ENCODE results near the gene KYAT1. TPM values are rescaled to one million over a fixed set of nuclear protein-coding genes. Genes with fewer than 3 reads are reported as not detected.
"Not testable (repeated sequence)": the region's sequence is repeated elsewhere in the genome, so short reads cannot be mapped to it uniquely, and the experiment has no call there.

KYAT1 gene
- total and polyA plus RNA-seq, 8 donors: 0.58 to 25.7 (median 5.7) TPM

DNA sequence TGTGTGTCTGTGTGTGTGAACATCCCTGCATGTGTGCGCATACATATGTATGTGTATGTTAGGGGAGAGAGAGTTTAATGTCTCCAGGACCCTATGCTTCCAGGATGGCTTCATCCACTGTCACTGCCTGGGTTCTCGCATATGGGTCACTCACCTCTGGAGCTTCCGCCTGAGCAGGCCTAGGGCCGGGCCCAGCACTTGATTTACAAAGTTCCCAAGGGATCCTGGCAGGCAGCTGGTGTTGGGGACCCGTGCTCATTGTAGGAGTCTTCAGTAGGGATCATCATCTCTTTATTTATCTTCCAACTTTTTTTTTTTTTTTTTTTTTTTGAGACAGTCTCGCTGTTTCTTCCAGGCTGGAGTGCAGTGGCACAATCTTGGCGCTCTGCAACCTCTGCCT is 81.7 kb downstream of the KYAT1 start:
- no peaks in the 10 kb centered on the region for H3K4me1 ChIP-seq
- H3K36me3 ChIP-seq: peaks cover 31 to 98% (median 96%) of the 10 kb centered on the region in 4 donors
- H3K27me3 ChIP-seq: no peaks in the 10 kb centered on the region
- TF ChIP-seq EP300 (IDR thresholded peaks at IDR 0.05) (no peak), POLR2AphosphoS5 (IDR thresholded peaks at IDR 0.05) (no peak), POLR2A (IDR thresholded peaks at IDR 0.05) (no peak)
- TF ChIP-seq, protein P1, sequence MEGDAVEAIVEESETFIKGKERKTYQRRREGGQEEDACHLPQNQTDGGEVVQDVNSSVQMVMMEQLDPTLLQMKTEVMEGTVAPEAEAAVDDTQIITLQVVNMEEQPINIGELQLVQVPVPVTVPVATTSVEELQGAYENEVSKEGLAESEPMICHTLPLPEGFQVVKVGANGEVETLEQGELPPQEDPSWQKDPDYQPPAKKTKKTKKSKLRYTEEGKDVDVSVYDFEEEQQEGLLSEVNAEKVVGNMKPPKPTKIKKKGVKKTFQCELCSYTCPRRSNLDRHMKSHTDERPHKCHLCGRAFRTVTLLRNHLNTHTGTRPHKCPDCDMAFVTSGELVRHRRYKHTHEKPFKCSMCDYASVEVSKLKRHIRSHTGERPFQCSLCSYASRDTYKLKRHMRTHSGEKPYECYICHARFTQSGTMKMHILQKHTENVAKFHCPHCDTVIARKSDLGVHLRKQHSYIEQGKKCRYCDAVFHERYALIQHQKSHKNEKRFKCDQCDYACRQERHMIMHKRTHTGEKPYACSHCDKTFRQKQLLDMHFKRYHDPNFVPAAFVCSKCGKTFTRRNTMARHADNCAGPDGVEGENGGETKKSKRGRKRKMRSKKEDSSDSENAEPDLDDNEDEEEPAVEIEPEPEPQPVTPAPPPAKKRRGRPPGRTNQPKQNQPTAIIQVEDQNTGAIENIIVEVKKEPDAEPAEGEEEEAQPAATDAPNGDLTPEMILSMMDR (IDR thresholded peaks at IDR 0.05): no peak
- intact Hi-C loops (cut with DNase I; ENCODE audit: low total_unique reads): no loop called here
- no peak overlapping the region for H3K4me3 ChIP-seq
- H3K9me3 ChIP-seq: no peaks in the 10 kb centered on the region
- DNase-seq: no peak
- no peak overlapping the region for H3K27ac ChIP-seq
- 89 to 96% (median 93%) methylated on average over 7 of the region's 7 CpGs for WGBS, 5 donors

DNA sequence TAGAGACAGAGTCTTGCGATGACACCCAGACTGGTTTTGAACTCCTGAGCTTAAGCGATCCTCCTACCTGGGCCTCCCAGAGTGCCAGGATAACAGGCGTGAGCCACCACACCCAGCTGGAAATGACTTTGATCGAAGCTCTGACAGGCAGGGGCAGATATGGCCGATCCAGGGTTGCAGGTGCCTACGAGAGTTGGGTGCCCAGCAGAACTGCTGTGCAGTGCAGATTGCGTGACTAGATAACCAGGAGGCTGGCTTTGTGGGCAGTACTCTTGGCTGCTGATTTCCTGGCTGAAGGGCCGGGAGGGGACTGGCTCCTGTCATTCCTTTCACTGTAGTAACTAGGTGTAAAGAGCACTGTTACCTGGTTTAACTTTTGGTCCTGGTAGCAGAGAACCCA is 82.9 kb downstream of the KYAT1 start:
- Histone ChIP-seq H3K27me3 (no peaks in the 10 kb centered on the region), H3K4me3 (no peak overlapping the region), H3K9me3 (no peaks in the 10 kb centered on the region), H3K27ac (no peak overlapping the region), H3K36me3 (peaks cover 32 to 98% (median 96%) of the 10 kb centered on the region in 4 donors), H3K4me1 (peaks cover 0 to 3% (median 0%) of the 10 kb centered on the region in 4 donors)
- intact Hi-C loops (cut with DNase I; ENCODE audit: low total_unique reads): no loop called here
- TF ChIP-seq, protein P1 (IDR thresholded peaks at IDR 0.05): no peak
- TF ChIP-seq EP300 (IDR thresholded peaks at IDR 0.05): no peak
- TF ChIP-seq POLR2A (IDR thresholded peaks at IDR 0.05): no peak
- TF ChIP-seq POLR2AphosphoS5 (IDR thresholded peaks at IDR 0.05): no peak
- DNase-seq: no peak
- 75 to 88% (median 87%) methylated on average over 8 of the region's 8 CpGs for WGBS, 5 donors

- 44 to 48% (median 46%) methylated on average over 2 of the region's 2 CpGs for WGBS, 5 donors
- DNase-seq; intact Hi-C loops (cut with DNase I; ENCODE audit: low total_unique reads); H3K27me3 ChIP-seq; H3K9me3 ChIP-seq; H3K4me3 ChIP-seq; H3K27ac ChIP-seq: not testable (repeated sequence)
- Histone ChIP-seq H3K4me1 (peaks cover 0 to 13% (median 1%) of the 10 kb centered on the region in 4 donors), H3K36me3 (peaks cover 51 to 100% (median 97%) of the 10 kb centered on the region in 4 donors)
Measured at GRCh38 chr9:128794961-128795360, 86.8 kb downstream of the KYAT1 start.

DNA sequence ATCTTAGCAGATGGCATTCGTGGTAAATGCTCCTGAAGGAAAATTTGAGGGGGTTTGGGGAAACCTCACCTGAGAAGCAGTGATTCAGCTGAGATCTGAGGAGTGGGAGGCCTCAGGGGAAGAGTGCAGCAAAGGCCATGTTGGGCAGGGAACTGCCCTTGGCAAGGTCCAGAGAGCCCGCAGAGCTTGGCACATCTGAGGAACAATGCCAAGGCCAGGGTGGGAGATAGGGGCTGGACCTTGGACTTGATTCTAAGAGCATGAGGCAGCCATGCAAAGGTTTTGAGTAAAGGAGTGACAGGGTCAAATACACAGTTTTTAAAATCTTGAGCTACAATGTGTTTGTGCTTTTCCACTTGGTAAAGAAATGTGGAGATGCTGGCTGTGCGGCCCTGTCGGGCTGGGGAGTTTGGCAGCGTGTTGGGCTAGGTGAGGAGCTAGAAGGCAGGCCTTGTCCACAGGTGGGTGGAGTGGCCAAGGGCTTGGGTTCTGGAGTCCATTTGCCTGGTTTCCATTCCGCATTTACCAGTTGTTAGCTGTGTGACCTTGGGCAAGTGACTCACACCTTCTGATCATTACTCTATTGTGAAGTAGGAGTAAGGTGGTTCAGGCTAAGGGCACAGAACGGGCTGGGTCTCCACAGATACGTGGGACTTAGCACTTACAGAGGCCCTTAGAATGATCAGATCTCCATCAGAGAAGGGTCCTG is 88.6 kb downstream of the KYAT1 start:
- no peak for DNase-seq
- 56 to 74% (median 65%) methylated on average over 7 to 8 of the region's 8 CpGs for WGBS, 5 donors
- peaks cover 47 to 90% (median 86%) of the 10 kb centered on the region in 4 donors for H3K36me3 ChIP-seq

More for the DNA sequence above, 88.6 kb downstream of the KYAT1 start:
- H3K27me3 ChIP-seq: no peaks in the 10 kb centered on the region
- H3K9me3 ChIP-seq: no peaks in the 10 kb centered on the region
- TF ChIP-seq, protein P1 (IDR thresholded peaks at IDR 0.05): no peak
- TF ChIP-seq EP300 (IDR thresholded peaks at IDR 0.05) (no peak), POLR2A (IDR thresholded peaks at IDR 0.05) (no peak), POLR2AphosphoS5 (IDR thresholded peaks at IDR 0.05) (no peak)
- H3K4me3 ChIP-seq: no peak overlapping the region
- H3K4me1 ChIP-seq: peaks cover 5 to 26% (median 10%) of the 10 kb centered on the region in 4 donors
- intact Hi-C loops (cut with DNase I; ENCODE audit: low total_unique reads): no loop called here
- peak overlapping the region in 1 of 5 donors; percentile 12 for H3K27ac ChIP-seq
